GM23338 (cell line): ENCODE measurements around the gene CNOT11. TPM values are rescaled to one million over a fixed set of nuclear protein-coding genes. Genes with fewer than 3 reads are reported as not detected.

ENCODE experiments used
- ATAC-seq: fragments of 200-7000 bp; cut with Tn5 transposase; 3 replicates; pipeline ENCODE4 v1.9.1; 2020
- DNase-seq: peaks from one replicate; pipeline ENCODE4 v3.0.0-alpha.2; 2015; ENCODE audit warnings: low spot score
- H2AFZ ChIP-seq: fragments of 200-600 bp; sonication (generic); 2 replicates; pipeline ENCODE4 v1.8.0; 2016; ENCODE audit warnings: antibody characterized with exemption, mild to moderate bottlenecking, moderate library complexity
- H3F3A ChIP-seq: fragments of 200-600 bp; sonication (generic); replicated peaks from 2 replicates; pipeline ENCODE4 v1.8.0; 2017; ENCODE audit warnings: antibody characterized with exemption, mixed run types, low read depth
- H3K27ac ChIP-seq: fragments of 200-600 bp; sonication (generic); 2 replicates; pipeline ENCODE4 v1.6.1; 2016; ENCODE audit warnings: low read depth
- H3K27me3 ChIP-seq: fragments of 200-600 bp; sonication (generic); 2 replicates; pipeline ENCODE4 v1.8.0; 2016; ENCODE audit warnings: mild to moderate bottlenecking, mixed run types, moderate library complexity; ENCODE audit not compliant: insufficient read depth
- H3K36me3 ChIP-seq: fragments of 200-600 bp; sonication (generic); 2 replicates; pipeline ENCODE4 v1.8.0; 2016; ENCODE audit warnings: mild to moderate bottlenecking; ENCODE audit not compliant: insufficient read depth
- H3K4me1 ChIP-seq: fragments of 200-600 bp; sonication (generic); 2 replicates; pipeline ENCODE4 v1.8.0; 2016; ENCODE audit warnings: mild to moderate bottlenecking, moderate library complexity; ENCODE audit not compliant: insufficient read depth
- H3K4me2 ChIP-seq: fragments of 200-600 bp; sonication (generic); 2 replicates; pipeline ENCODE4 v1.7.1; 2017; ENCODE audit warnings: mixed run types
- H3K4me3 ChIP-seq: fragments of 200-600 bp; sonication (generic); 2 replicates; pipeline ENCODE4 v1.6.1; 2016; ENCODE audit warnings: mixed run types
- H3K79me2 ChIP-seq: fragments of 200-600 bp; sonication (generic); replicated peaks from 2 replicates; pipeline ENCODE4 v1.8.0; 2017; ENCODE audit warnings: mild to moderate bottlenecking; ENCODE audit not compliant: insufficient read depth
- H3K9me2 ChIP-seq: fragments of 200-600 bp; sonication (generic); 2 replicates; pipeline ENCODE4 v1.8.0; 2017; ENCODE audit not compliant: insufficient read depth
- H4K20me1 ChIP-seq: fragments of 200-600 bp; sonication (generic); replicated peaks from 2 replicates; pipeline ENCODE4 v1.8.0; 2017; ENCODE audit warnings: mild to moderate bottlenecking; ENCODE audit not compliant: insufficient read depth
- H3K27ac Mint-ChIP-seq: 2 replicates; pipeline ENCODE4 v1.8.0; 2020; ENCODE audit warnings: inconsistent platforms, mild to moderate bottlenecking, moderate library complexity, mixed read lengths
- H3K27me3 Mint-ChIP-seq: 3 replicates; pipeline ENCODE4 v1.8.0; 2022; ENCODE audit warnings: low read depth, mild to moderate bottlenecking, moderate library complexity, mixed read lengths, inconsistent platforms; ENCODE audit not compliant: insufficient read depth, poor library complexity
- H3K36me3 Mint-ChIP-seq: 3 replicates; pipeline ENCODE4 v1.8.0; 2021; ENCODE audit warnings: low read depth, mild to moderate bottlenecking, inconsistent platforms, moderate library complexity, mixed read lengths
- H3K4me1 Mint-ChIP-seq: 3 replicates; pipeline ENCODE4 v1.8.0; 2020; ENCODE audit warnings: mild to moderate bottlenecking, inconsistent platforms, mixed read lengths
- H3K4me3 Mint-ChIP-seq: 3 replicates; pipeline ENCODE4 v1.8.0; 2021; ENCODE audit warnings: moderate library complexity, mild to moderate bottlenecking, inconsistent platforms, mixed read lengths
- H3K9me3 Mint-ChIP-seq: 3 replicates; pipeline ENCODE4 v1.8.0; 2020; ENCODE audit warnings: moderate library complexity, mild to moderate bottlenecking, inconsistent platforms, mixed read lengths
- CREB1 ChIP-seq: fragments of 250-450 bp; sonication (Bioruptor Pico); IDR thresholded peaks from 2 replicates; pipeline ENCODE4 v1.5.0; 2020; ENCODE audit warnings: low read depth, mild to moderate bottlenecking, moderate library complexity
- CTCF ChIP-seq, 2 experiments: fragments of 200-600 bp in 1 of 2; sonication (generic) in 1 of 2; conservative IDR thresholded peaks; 2 replicates each; pipeline versions ENCODE4 v1.5.1 to v1.6.1; 2016 to 2017; ENCODE audit warnings: antibody characterized with exemption in 2 of 2, low read depth in 2 of 2, mild to moderate bottlenecking in 2 of 2, moderate library complexity in 1 of 2
- ETS1 ChIP-seq: IDR thresholded peaks from 2 replicates; pipeline ENCODE4 v1.6.1; 2016; ENCODE audit warnings: antibody characterized with exemption
- EZH2 ChIP-seq: fragments of 200-600 bp; sonication (generic); IDR thresholded peaks from one replicate; pipeline ENCODE4 v1.8.0; 2017; ENCODE audit warnings: antibody characterized with exemption, mild to moderate bottlenecking, low read depth; ENCODE audit not compliant: unreplicated experiment
- EZH2phosphoT487 ChIP-seq: fragments of 200-600 bp; sonication (generic); IDR thresholded peaks from one replicate; pipeline ENCODE4 v1.8.1; 2018; ENCODE audit warnings: antibody characterized with exemption; ENCODE audit not compliant: unreplicated experiment
- JUNB ChIP-seq: IDR thresholded peaks from one replicate; pipeline ENCODE4 v1.6.1; 2016; ENCODE audit warnings: antibody characterized with exemption; ENCODE audit not compliant: unreplicated experiment
- NANOG ChIP-seq: IDR thresholded peaks from 2 replicates; pipeline ENCODE4 v1.6.1; 2016; ENCODE audit warnings: antibody characterized with exemption, borderline replicate concordance
- POLR2AphosphoS5 ChIP-seq: IDR thresholded peaks from 2 replicates; pipeline ENCODE4 v1.6.1; 2016; ENCODE audit warnings: antibody characterized with exemption, low read depth
- REST ChIP-seq: IDR thresholded peaks from one replicate; pipeline ENCODE4 v1.6.1; 2018; ENCODE audit warnings: antibody characterized with exemption; ENCODE audit not compliant: unreplicated experiment
- STAT1 ChIP-seq: IDR thresholded peaks from one replicate; pipeline ENCODE4 v1.6.1; 2016; ENCODE audit warnings: antibody characterized with exemption; ENCODE audit not compliant: unreplicated experiment
- ZNF114 ChIP-seq: fragments of 250-450 bp; sonication (Bioruptor Pico); IDR thresholded peaks from 2 replicates; pipeline ENCODE4 v1.5.0; 2020; ENCODE audit warnings: mild to moderate bottlenecking, moderate library complexity
- ZNF331 ChIP-seq: fragments of 250-450 bp; sonication (Bioruptor Pico); IDR thresholded peaks from 2 replicates; pipeline ENCODE4 v1.5.0; 2020; ENCODE audit warnings: low read depth, mild to moderate bottlenecking, moderate library complexity
- polyA plus RNA-seq: library from polyadenylated mRNA; unstranded; fragments of >200 nt; fragmentation: Nextera tagmentation; extraction: Ambion mirVana; gene quantifications from 2 replicates; pipeline ENCODE4 v1.2.1, GENCODE V29; 2016
- total RNA-seq: library from RNA; depleted of rRNA; stranded (reverse); fragments of >200 nt; shearing (Covaris generic); gene quantifications from 2 replicates; pipeline ENCODE4 v1.2.3, GENCODE V29; 2014
- TF ChIP-seq, protein P1 (sequence below): fragments of 250-450 bp; sonication (Bioruptor Pico); IDR thresholded peaks from 2 replicates; pipeline ENCODE4 v1.5.0; 2020; ENCODE audit warnings: mild to moderate bottlenecking, moderate library complexity

CNOT11 gene
- total and polyA plus RNA-seq, 2 experiments from 2014 or later, result 34.8 to 74.2 TPM

- TF ChIP-seq STAT1, result no peak
- TF ChIP-seq CTCF (conservative IDR thresholded peaks at IDR 0.05; ENCODE audit: low read depth in 2 of 2), result no peak
- TF ChIP-seq NANOG, result no peak
- no peak for TF ChIP-seq ETS1
- TF ChIP-seq CREB1, result no peak
- no peak for TF ChIP-seq EZH2phosphoT487
- TF ChIP-seq, protein P1, sequence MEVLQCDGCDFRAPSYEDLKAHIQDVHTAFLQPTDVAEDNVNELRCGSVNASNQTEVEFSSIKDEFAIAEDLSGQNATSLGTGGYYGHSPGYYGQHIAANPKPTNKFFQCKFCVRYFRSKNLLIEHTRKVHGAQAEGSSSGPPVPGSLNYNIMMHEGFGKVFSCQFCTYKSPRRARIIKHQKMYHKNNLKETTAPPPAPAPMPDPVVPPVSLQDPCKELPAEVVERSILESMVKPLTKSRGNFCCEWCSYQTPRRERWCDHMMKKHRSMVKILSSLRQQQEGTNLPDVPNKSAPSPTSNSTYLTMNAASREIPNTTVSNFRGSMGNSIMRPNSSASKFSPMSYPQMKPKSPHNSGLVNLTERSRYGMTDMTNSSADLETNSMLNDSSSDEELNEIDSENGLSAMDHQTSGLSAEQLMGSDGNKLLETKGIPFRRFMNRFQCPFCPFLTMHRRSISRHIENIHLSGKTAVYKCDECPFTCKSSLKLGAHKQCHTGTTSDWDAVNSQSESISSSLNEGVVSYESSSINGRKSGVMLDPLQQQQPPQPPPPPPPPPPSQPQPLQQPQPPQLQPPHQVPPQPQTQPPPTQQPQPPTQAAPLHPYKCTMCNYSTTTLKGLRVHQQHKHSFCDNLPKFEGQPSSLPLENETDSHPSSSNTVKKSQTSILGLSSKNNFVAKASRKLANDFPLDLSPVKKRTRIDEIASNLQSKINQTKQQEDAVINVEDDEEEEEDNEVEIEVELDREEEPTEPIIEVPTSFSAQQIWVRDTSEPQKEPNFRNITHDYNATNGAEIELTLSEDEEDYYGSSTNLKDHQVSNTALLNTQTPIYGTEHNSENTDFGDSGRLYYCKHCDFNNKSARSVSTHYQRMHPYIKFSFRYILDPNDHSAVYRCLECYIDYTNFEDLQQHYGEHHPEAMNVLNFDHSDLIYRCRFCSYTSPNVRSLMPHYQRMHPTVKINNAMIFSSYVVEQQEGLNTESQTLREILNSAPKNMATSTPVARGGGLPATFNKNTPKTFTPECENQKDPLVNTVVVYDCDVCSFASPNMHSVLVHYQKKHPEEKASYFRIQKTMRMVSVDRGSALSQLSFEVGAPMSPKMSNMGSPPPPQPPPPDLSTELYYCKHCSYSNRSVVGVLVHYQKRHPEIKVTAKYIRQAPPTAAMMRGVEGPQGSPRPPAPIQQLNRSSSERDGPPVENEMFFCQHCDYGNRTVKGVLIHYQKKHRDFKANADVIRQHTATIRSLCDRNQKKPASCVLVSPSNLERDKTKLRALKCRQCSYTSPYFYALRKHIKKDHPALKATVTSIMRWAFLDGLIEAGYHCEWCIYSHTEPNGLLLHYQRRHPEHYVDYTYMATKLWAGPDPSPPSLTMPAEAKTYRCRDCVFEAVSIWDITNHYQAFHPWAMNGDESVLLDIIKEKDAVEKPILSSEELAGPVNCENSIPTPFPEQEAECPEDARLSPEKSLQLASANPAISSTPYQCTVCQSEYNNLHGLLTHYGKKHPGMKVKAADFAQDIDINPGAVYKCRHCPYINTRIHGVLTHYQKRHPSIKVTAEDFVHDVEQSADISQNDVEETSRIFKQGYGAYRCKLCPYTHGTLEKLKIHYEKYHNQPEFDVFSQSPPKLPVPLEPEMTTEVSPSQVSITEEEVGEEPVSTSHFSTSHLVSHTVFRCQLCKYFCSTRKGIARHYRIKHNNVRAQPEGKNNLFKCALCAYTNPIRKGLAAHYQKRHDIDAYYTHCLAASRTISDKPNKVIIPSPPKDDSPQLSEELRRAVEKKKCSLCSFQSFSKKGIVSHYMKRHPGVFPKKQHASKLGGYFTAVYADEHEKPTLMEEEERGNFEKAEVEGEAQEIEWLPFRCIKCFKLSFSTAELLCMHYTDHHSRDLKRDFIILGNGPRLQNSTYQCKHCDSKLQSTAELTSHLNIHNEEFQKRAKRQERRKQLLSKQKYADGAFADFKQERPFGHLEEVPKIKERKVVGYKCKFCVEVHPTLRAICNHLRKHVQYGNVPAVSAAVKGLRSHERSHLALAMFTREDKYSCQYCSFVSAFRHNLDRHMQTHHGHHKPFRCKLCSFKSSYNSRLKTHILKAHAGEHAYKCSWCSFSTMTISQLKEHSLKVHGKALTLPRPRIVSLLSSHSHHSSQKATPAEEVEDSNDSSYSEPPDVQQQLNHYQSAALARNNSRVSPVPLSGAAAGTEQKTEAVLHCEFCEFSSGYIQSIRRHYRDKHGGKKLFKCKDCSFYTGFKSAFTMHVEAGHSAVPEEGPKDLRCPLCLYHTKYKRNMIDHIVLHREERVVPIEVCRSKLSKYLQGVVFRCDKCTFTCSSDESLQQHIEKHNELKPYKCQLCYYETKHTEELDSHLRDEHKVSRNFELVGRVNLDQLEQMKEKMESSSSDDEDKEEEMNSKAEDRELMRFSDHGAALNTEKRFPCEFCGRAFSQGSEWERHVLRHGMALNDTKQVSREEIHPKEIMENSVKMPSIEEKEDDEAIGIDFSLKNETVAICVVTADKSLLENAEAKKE (CRISPR knock-in tag), result no peak
- no peak for TF ChIP-seq POLR2AphosphoS5
- TF ChIP-seq REST, result no peak
- TF ChIP-seq ZNF331, result no peak
- no peak for TF ChIP-seq JUNB
- TF ChIP-seq EZH2, result no peak
- no peak for TF ChIP-seq ZNF114 (CRISPR knock-in tag)
- Histone ChIP-seq H4K20me1 (peaks cover 11% of the 10 kb centered on the region; the same call in 1 of the 2 replicates), H3K4me2 (no peak overlapping the region), H3K4me1 (no peaks in the 10 kb centered on the region), H3K36me3 (peaks cover 44% of the 10 kb centered on the region), H3K27ac (no peak overlapping the region), H3K4me3 (no peak overlapping the region), H2AFZ (no peak overlapping the region), H3K79me2 (no peaks in the 10 kb centered on the region), H3F3A (no peaks in the 10 kb centered on the region), H3K27me3 (no peaks in the 10 kb centered on the region), H3K9me2 (no peaks in the 10 kb centered on the region)
- H3K27me3 Mint-ChIP-seq, result no peaks in the 10 kb centered on the region
- peaks cover 47% of the 10 kb centered on the region for H3K36me3 Mint-ChIP-seq
- DNase-seq (no peak), ATAC-seq (no peak)
- no peaks in the 10 kb centered on the region for H3K4me1 Mint-ChIP-seq
- no peak overlapping the region for H3K4me3 Mint-ChIP-seq
- H3K9me3 Mint-ChIP-seq, result no peaks in the 10 kb centered on the region
- H3K27ac Mint-ChIP-seq, result no peak overlapping the region
These were observed 28.8 kb downstream of the CNOT11 start for GRCh38 chr2:101281482-101281881.
